Peyer's patch (tissue), 4 donors: ENCODE results near the gene SLC9A7.

Experiments
- CTCF ChIP-seq, 6 experiments: fragments of 450-650 bp in 4 of 6; fragments of 200-600 bp in 2 of 6; sonication (generic) in 1 of 6; IDR thresholded peaks; one replicate each; pipeline ENCODE4 v1.5.1; 2017 to 2019; ENCODE audit warnings: antibody characterized with exemption in 6 of 6, mild to moderate bottlenecking in 3 of 6, moderate library complexity in 1 of 6
- POLR2A ChIP-seq, 2 donors: fragments of 450-650 bp; IDR thresholded peaks; one replicate each; pipeline ENCODE4 v1.5.1; 2017; ENCODE audit warnings: antibody characterized with exemption in 2 of 2, mild to moderate bottlenecking in 2 of 2, moderate library complexity in 2 of 2

- TF ChIP-seq POLR2A (IDR thresholded peaks at IDR 0.05) (no peak), CTCF (IDR thresholded peaks at IDR 0.05) (no peak)
These were observed 54.0 kb downstream of the SLC9A7 start for GRCh38 chrX:46704767-46705386.
